Measurements from ENCODE around the gene CDK14. TPM values are rescaled to one million over a fixed set of nuclear protein-coding genes. Genes with fewer than 3 reads are reported as not detected.

CDK14 gene
- total RNA-seq, 6 donors from 2014 or later, result 21.7 to 53.4 (median 37.1) TPM

DNA sequence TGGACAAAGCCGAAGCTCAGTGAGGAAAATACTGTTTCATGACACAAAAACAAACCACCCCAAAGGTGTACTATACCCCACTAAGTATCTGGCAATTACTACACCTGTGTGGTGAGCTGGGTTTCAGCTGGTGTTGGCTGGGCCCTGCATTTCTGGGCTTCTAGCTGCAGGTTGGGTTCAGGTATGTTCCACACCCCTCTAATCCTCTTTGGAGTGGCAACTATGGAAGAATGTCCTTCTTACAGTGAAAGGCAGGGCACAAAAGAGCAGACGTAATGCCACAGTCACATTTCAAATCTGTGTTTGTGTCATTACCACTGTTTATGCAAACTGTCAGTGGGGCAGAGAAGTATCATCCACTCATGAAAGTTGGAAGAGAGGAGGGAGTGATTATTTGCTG lies 466.6 kb downstream of the CDK14 start:
- DNase-seq, result no peak
- Histone ChIP-seq H3K4me1 (no peaks in the 10 kb centered on the region), H3K9me3 (no peaks in the 10 kb centered on the region), H3K4me3 (no peak overlapping the region), H3K27me3 (no peaks in the 10 kb centered on the region), H3K36me3 (no peaks in the 10 kb centered on the region), H3K27ac (no peak overlapping the region)
- ATAC-seq (ENCODE audit: low FRiP score in 2 of 2), result peak in 1 of 2 donors; percentile 46
- WGBS, 2 donors, result 77 to 81% methylated on average over 2 of the region's 2 CpGs
- TF ChIP-seq POLR2A (IDR thresholded peaks at IDR 0.05) (no peak), POLR2AphosphoS5 (IDR thresholded peaks at IDR 0.05) (no peak), EP300 (IDR thresholded peaks at IDR 0.05) (no peak)
- TF ChIP-seq, protein P1, sequence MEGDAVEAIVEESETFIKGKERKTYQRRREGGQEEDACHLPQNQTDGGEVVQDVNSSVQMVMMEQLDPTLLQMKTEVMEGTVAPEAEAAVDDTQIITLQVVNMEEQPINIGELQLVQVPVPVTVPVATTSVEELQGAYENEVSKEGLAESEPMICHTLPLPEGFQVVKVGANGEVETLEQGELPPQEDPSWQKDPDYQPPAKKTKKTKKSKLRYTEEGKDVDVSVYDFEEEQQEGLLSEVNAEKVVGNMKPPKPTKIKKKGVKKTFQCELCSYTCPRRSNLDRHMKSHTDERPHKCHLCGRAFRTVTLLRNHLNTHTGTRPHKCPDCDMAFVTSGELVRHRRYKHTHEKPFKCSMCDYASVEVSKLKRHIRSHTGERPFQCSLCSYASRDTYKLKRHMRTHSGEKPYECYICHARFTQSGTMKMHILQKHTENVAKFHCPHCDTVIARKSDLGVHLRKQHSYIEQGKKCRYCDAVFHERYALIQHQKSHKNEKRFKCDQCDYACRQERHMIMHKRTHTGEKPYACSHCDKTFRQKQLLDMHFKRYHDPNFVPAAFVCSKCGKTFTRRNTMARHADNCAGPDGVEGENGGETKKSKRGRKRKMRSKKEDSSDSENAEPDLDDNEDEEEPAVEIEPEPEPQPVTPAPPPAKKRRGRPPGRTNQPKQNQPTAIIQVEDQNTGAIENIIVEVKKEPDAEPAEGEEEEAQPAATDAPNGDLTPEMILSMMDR (IDR thresholded peaks at IDR 0.05), result no peak

DNA sequence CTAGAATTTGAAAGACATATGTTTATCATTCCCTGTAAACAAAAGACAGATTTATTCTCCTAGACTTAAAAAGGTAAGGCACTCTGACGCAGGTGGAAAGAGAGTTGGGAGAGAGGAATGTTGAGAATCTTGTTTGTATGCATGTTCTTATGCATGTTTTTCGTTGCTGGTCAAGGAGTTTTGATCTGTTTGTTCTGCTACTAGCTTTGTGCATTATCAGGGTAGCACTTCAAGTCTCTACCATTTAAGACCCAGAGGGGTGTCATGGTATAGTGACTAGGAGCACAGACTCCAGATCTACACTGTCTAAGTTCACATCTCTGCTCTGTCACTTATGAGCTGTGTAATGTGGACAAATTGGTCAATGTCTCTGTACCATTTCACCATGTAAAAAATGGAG lies 467.9 kb downstream of the CDK14 start:
- Histone ChIP-seq H3K36me3 (no peaks in the 10 kb centered on the region), H3K9me3 (no peaks in the 10 kb centered on the region), H3K27ac (no peak overlapping the region), H3K4me1 (no peaks in the 10 kb centered on the region), H3K27me3 (no peaks in the 10 kb centered on the region), H3K4me3 (no peak overlapping the region)
- TF ChIP-seq POLR2AphosphoS5 (IDR thresholded peaks at IDR 0.05) (no peak), EP300 (IDR thresholded peaks at IDR 0.05) (no peak)
- TF ChIP-seq, protein P1 (IDR thresholded peaks at IDR 0.05), result no peak
- ATAC-seq (ENCODE audit: low FRiP score in 2 of 2), result peak in 1 of 2 donors; percentile 61
- WGBS, 2 donors, result 69 to 86% methylated on average over 2 of the region's 2 CpGs
- no peak for DNase-seq

DNA sequence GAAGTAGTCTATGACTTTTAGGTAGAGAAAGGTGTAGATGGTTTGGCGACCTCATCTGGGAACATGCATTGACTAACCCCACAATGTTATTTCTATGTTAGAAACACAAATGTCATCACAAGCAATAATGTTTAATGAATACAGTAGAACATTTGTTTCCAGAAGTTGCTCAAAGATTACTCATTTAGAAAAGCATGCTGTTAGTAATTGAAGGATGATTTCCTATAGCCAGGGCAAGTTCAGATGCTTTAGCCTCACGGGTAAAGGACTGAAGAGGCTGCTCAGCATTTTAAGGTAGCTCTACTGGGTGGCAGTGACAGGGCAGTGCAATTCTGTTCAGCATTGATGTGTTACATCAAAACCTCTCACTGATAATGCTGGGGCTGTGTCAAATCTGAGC lies 468.8 kb downstream of the CDK14 start:
- no peaks in the 10 kb centered on the region for H3K36me3 ChIP-seq
- no peaks in the 10 kb centered on the region for H3K4me1 ChIP-seq
- TF ChIP-seq POLR2AphosphoS5 (IDR thresholded peaks at IDR 0.05), result no peak
- TF ChIP-seq, protein P1 (IDR thresholded peaks at IDR 0.05), result no peak
- TF ChIP-seq POLR2A (IDR thresholded peaks at IDR 0.05), result no peak
- no peak for TF ChIP-seq EP300 (IDR thresholded peaks at IDR 0.05)
- DNase-seq, result no peak
- H3K9me3 ChIP-seq, result no peaks in the 10 kb centered on the region
- no peaks in the 10 kb centered on the region for H3K27me3 ChIP-seq
- no peak for ATAC-seq (ENCODE audit: low FRiP score in 2 of 2)
- H3K27ac ChIP-seq, result no peak overlapping the region
- no peak overlapping the region for H3K4me3 ChIP-seq
- 89 to 99% methylated on average over 2 of the region's 2 CpGs for WGBS, 2 donors

DNA sequence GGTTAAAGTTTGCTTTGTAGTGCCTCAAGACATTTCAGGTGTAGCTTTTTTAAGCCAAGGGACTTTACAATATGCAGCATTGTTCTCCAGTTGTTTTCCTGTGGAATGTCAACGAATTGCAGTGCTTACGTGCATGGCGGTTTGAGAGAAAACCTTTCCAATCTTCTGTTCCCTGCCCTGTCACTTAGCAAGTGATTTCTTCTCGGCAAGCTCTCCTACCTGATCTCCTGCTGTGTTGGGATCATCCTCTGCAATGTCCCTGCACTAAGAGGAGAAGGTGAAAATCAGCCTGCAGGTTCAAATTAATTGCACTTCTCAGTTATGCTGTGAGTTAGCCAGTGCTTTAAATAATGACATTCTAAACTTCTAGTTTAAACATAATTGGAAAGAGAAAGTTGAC lies 470.5 kb downstream of the CDK14 start:
- Histone ChIP-seq H3K27me3 (no peaks in the 10 kb centered on the region), H3K36me3 (no peaks in the 10 kb centered on the region), H3K27ac (no peak overlapping the region), H3K4me1 (no peaks in the 10 kb centered on the region), H3K9me3 (no peaks in the 10 kb centered on the region), H3K4me3 (no peak overlapping the region)
- TF ChIP-seq POLR2AphosphoS5 (IDR thresholded peaks at IDR 0.05), result no peak
- no peak for TF ChIP-seq POLR2A (IDR thresholded peaks at IDR 0.05)
- TF ChIP-seq EP300 (IDR thresholded peaks at IDR 0.05), result no peak
- TF ChIP-seq, protein P1 (IDR thresholded peaks at IDR 0.05), result no peak
- WGBS, 2 donors, result 71% methylated on average over 4 of the region's 4 CpGs
- no peak for ATAC-seq (ENCODE audit: low FRiP score in 2 of 2)
- DNase-seq, result no peak

DNA sequence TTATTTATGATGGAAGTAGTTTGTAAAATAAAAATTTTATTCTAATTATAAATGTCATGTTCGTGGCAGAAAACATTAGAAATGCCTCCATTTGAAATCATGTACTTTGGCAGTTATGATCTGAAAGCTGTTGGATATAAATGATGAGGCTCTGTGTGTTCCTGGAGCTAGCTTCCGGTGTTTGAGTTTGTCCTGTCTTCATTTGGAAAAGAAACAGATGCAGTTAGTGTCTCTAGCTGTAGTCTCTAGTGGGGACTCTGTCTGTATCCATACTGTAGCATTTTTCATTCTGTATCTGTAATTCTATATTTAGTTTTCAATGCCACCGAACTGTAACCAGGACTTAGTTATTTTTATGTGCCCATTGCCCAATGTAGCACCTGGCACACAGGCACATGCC lies 471.1 kb downstream of the CDK14 start:
- 73 to 80% methylated on average over 3 of the region's 3 CpGs for WGBS, 2 donors
- H3K9me3 ChIP-seq, result no peaks in the 10 kb centered on the region

More for the DNA sequence above, 471.1 kb downstream of the CDK14 start:
- TF ChIP-seq EP300 (IDR thresholded peaks at IDR 0.05) (no peak), POLR2A (IDR thresholded peaks at IDR 0.05) (no peak), POLR2AphosphoS5 (IDR thresholded peaks at IDR 0.05) (no peak)
- TF ChIP-seq, protein P1 (IDR thresholded peaks at IDR 0.05), result no peak
- Histone ChIP-seq H3K36me3 (no peaks in the 10 kb centered on the region), H3K27ac (no peak overlapping the region), H3K27me3 (no peaks in the 10 kb centered on the region), H3K4me1 (no peaks in the 10 kb centered on the region), H3K4me3 (no peak overlapping the region)
- DNase-seq, result no peak
- no peak for ATAC-seq (ENCODE audit: low FRiP score in 2 of 2)

Data from upper lobe of left lung (tissue), 6 donors.